GM21723 (cell line): ENCODE results near the gene NAT16.
"Not testable (repeated sequence)": the region's sequence is repeated elsewhere in the genome, so short reads cannot be mapped to it uniquely, and the experiment has no call there.

Source experiments
- ATAC-seq: cut with Tn5 transposase; IDR thresholded peaks from one replicate; pipeline ENCODE4 v1.9.1; 2021; ENCODE audit warnings: mild to moderate bottlenecking, moderate library complexity; ENCODE audit not compliant: unreplicated experiment

NAT16 gene

GRCh38 chr7:101129603-101130117 lies 50.4 kb downstream of the NAT16 start:
- ATAC-seq, result no peak

GRCh38 chr7:101128040-101128834 lies 51.9 kb downstream of the NAT16 start:
- ATAC-seq, result no peak

- no peak for ATAC-seq
Observed at GRCh38 chr7:101127460-101128039, 52.5 kb downstream of the NAT16 start.

GRCh38 chr7:101126651-101127459 lies 53.2 kb downstream of the NAT16 start, which contains the start of gene SERPINE1:
SERPINE1 (plus strand) TSS chr7:101127104; CDS start chr7:101128394, 1,290 bp downstream.
- ATAC-seq, result peak; percentile 53

- ATAC-seq, result peak; percentile 61
Observed at GRCh38 chr7:101125989-101126650, 54.0 kb downstream of the NAT16 start.

- no peak for ATAC-seq
Observed at GRCh38 chr7:101124376-101125056, 55.6 kb downstream of the NAT16 start.

- no peak for ATAC-seq
Observed at GRCh38 chr7:101123703-101124068, 56.4 kb downstream of the NAT16 start.

- ATAC-seq, result no peak
Observed at GRCh38 chr7:101122933-101123702, 57.0 kb downstream of the NAT16 start.

GRCh38 chr7:101121991-101122932 lies 57.8 kb downstream of the NAT16 start:
- ATAC-seq, result no peak

GRCh38 chr7:101121631-101121990 lies 58.5 kb downstream of the NAT16 start:
- ATAC-seq, result not testable (repeated sequence)
